Tibial nerve (tissue), 4 donors: ENCODE data around the gene RNF212. TPM values are rescaled to one million over a fixed set of nuclear protein-coding genes. Genes with fewer than 3 reads are reported as not detected.

Experiments used
- DNase-seq, 2 donors: peaks; one replicate each; pipeline ENCODE4 v3.0.0-alpha.2; 2019; ENCODE audit warnings: low spot score in 2 of 2
- H3K27ac ChIP-seq, 4 donors: fragments of 200-600 bp; sonication (generic) in 3 of 4; one replicate each; pipeline ENCODE4 v1.5.1; 2017 to 2019; ENCODE audit warnings: mild to moderate bottlenecking in 1 of 4
- H3K27me3 ChIP-seq, 2 donors: fragments of 200-600 bp; sonication (generic) in 1 of 2; one replicate each; pipeline versions ENCODE4 v1.5.1 to v1.6.0; 2017 to 2019
- H3K36me3 ChIP-seq, 3 donors: fragments of 200-600 bp; sonication (generic); one replicate each; pipeline ENCODE4 v1.5.1; 2018 to 2019
- H3K4me1 ChIP-seq, 4 donors: fragments of 200-600 bp; sonication (generic) in 3 of 4; one replicate each; pipeline ENCODE4 v1.5.1; 2017 to 2019
- H3K4me3 ChIP-seq, 4 donors: fragments of 200-600 bp; sonication (generic) in 3 of 4; one replicate each; pipeline ENCODE4 v1.5.1; 2017 to 2019; ENCODE audit warnings: mild to moderate bottlenecking in 1 of 4, moderate library complexity in 1 of 4
- H3K9me3 ChIP-seq, 4 donors: fragments of 200-600 bp; sonication (generic) in 3 of 4; one replicate each; pipeline ENCODE4 v1.5.1; 2017 to 2019
- EP300 ChIP-seq, 2 donors: sonication (generic); formaldehyde crosslinking; IDR thresholded peaks; one replicate each; pipeline ENCODE4 v1.6.1; 2017; ENCODE audit warnings: antibody characterized with exemption in 2 of 2, mild to moderate bottlenecking in 1 of 2
- POLR2A ChIP-seq, 2 donors: fragments of 450-650 bp; IDR thresholded peaks; one replicate each; pipeline ENCODE4 v1.6.1; 2017; ENCODE audit warnings: antibody characterized with exemption in 2 of 2, mild to moderate bottlenecking in 2 of 2, moderate library complexity in 2 of 2
- WGBS, 2 donors: methylation state at CpG; one replicate each; pipeline ENCODE4 v1.1.5; 2018; 5-methylcytosine and 5-hydroxymethylcytosine counted together
- total RNA-seq, 4 donors: library from RNA; depleted of rRNA; stranded (reverse); fragments of >200 nt; gene quantifications; one replicate each; pipeline ENCODE4 v1.1.0, GENCODE V29; 2016
- TF ChIP-seq, protein P1 (sequence below), 5 experiments: fragments of 200-600 bp in 3 of 5; fragments of 450-650 bp in 2 of 5; sonication (generic) in 3 of 5; IDR thresholded peaks; one replicate each; pipeline ENCODE4 v1.5.1; 2016 to 2019; ENCODE audit warnings: antibody characterized with exemption in 5 of 5, mild to moderate bottlenecking in 3 of 5, moderate library complexity in 2 of 5

Gene RNF212
- total RNA-seq, 4 donors from 2014 or later: 2.5 to 24.7 (median 9.8) TPM

DNA sequence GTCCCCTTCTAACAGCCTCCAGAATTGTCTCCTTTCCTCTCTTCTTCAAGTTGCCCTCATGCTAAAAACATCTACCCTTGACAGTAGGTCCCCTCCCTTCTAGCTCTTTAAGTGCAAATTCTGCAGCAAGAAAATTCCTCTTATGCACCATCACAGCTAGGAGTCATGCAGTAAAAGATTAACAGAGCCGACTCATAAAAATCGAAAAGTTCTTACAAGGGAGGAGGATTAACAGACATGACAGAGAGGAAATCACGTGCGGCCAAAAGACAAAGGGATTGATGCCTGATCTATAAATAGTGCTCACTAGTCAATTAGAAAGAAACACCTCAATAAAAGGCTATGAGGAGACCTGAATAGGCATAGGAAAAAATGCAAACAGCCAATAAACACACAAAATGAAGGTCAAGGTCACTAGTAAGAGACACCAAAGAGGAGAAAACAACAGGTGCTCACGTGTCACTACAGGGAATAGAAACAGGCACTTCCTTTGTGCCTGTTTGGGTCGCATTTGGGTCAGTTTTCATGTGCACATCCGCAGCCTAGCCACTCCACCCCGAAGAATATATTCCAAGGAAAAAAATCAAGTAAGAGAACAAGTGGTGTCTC is 3.4 kb downstream of the RNF212 start:
- H3K4me1 ChIP-seq: peaks cover 0 to 7% (median 0%) of the 10 kb centered on the region in 4 donors
- no peak for DNase-seq
- no peaks in the 10 kb centered on the region for H3K36me3 ChIP-seq
- no peak overlapping the region for H3K27ac ChIP-seq
- no peak overlapping the region for H3K4me3 ChIP-seq
- peaks cover 0 to 44% of the 10 kb centered on the region in 2 donors for H3K27me3 ChIP-seq
- no peaks in the 10 kb centered on the region for H3K9me3 ChIP-seq
- no peak for TF ChIP-seq EP300 (IDR thresholded peaks at IDR 0.05)
- TF ChIP-seq, protein P1, sequence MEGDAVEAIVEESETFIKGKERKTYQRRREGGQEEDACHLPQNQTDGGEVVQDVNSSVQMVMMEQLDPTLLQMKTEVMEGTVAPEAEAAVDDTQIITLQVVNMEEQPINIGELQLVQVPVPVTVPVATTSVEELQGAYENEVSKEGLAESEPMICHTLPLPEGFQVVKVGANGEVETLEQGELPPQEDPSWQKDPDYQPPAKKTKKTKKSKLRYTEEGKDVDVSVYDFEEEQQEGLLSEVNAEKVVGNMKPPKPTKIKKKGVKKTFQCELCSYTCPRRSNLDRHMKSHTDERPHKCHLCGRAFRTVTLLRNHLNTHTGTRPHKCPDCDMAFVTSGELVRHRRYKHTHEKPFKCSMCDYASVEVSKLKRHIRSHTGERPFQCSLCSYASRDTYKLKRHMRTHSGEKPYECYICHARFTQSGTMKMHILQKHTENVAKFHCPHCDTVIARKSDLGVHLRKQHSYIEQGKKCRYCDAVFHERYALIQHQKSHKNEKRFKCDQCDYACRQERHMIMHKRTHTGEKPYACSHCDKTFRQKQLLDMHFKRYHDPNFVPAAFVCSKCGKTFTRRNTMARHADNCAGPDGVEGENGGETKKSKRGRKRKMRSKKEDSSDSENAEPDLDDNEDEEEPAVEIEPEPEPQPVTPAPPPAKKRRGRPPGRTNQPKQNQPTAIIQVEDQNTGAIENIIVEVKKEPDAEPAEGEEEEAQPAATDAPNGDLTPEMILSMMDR (IDR thresholded peaks at IDR 0.05): no peak
- TF ChIP-seq POLR2A (IDR thresholded peaks at IDR 0.05): no peak
- 53 to 56% methylated on average over 8 of the region's 8 CpGs for WGBS, 2 donors

DNA sequence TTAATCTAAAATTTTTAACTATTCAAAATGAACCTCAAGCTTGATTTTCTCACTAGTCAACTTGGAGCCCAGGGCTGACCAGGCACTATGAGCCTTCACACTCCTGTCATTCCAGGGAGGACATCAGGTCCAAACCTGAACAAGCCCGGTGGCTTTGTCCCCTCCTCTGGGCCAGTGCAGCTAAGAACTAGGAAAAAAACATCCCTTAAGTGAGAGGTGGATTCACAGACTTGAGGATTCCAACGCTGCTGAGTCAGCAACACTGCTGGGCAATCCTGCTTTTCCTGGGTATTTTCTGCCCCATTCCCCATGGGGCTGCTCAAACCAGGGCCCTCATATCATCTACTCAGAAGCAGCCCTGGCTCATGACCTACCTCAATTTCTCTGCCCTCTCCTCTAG is 4.0 kb downstream of the RNF212 start:
- H3K27ac ChIP-seq: no peak overlapping the region
- DNase-seq: no peak
- H3K36me3 ChIP-seq: no peaks in the 10 kb centered on the region
- WGBS, 2 donors: 70 to 84% methylated on average over 2 of the region's 2 CpGs
- H3K9me3 ChIP-seq: no peaks in the 10 kb centered on the region
- no peak overlapping the region for H3K4me3 ChIP-seq
- peaks cover 0 to 7% (median 0%) of the 10 kb centered on the region in 4 donors for H3K4me1 ChIP-seq
- TF ChIP-seq POLR2A (IDR thresholded peaks at IDR 0.05) (no peak), EP300 (IDR thresholded peaks at IDR 0.05) (no peak)
- TF ChIP-seq, protein P1 (IDR thresholded peaks at IDR 0.05): no peak
- peaks cover 0 to 38% of the 10 kb centered on the region in 2 donors for H3K27me3 ChIP-seq

DNA sequence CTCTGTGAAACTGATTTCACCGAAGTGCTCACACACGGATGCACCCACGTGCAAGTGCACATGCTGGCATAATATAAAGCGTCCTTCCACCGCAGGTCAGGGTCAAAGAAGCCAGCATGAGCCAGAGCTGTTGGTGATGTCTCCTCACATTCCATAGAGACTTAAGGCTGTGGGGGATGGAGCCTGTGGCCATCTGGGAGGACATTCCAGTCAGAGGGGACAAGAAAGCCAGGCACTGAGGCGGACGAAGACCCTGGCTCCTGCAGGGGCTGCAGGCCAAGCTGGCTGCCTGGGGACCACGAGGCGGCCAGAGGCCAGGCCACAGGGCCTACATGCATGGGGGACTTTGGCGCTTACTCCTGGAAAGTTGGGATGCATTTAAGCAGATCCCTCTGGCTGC is 7.7 kb downstream of the RNF212 start:
- 34 to 48% methylated on average over 10 of the region's 10 CpGs for WGBS, 2 donors
- no peak overlapping the region for H3K4me3 ChIP-seq
- no peaks in the 10 kb centered on the region for H3K36me3 ChIP-seq
- H3K27me3 ChIP-seq: peaks cover 0 to 7% of the 10 kb centered on the region in 2 donors
- DNase-seq: no peak
- H3K9me3 ChIP-seq: no peaks in the 10 kb centered on the region
- H3K27ac ChIP-seq: no peak overlapping the region
- TF ChIP-seq, protein P1 (IDR thresholded peaks at IDR 0.05): no peak
- no peak for TF ChIP-seq POLR2A (IDR thresholded peaks at IDR 0.05)
- no peak for TF ChIP-seq EP300 (IDR thresholded peaks at IDR 0.05)
- no peaks in the 10 kb centered on the region for H3K4me1 ChIP-seq

DNA sequence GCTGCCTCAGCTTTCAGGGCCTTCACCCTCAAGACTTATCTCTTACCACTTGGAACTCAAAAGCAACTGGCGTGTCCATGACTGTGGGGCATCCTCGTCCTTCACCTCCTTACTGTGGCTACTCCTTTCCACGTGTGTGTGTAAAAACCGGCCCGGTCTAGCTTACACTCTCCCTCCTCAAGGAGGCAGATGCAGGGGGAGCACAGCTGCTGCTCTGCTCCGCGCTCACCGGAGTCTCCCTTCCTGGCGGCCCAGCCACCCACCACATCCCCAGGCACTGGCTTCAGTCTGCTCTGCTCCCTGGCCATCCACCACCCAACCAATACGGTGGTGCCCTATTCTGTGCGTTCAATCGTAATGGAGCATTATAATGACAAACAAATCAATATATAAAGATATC is 8.3 kb downstream of the RNF212 start:
- DNase-seq: no peak
- no peak overlapping the region for H3K27ac ChIP-seq
- H3K4me1 ChIP-seq: no peaks in the 10 kb centered on the region
- no peak overlapping the region for H3K4me3 ChIP-seq
- WGBS, 2 donors: 71 to 82% methylated on average over 12 of the region's 12 CpGs
- no peaks in the 10 kb centered on the region for H3K9me3 ChIP-seq
- H3K27me3 ChIP-seq: peaks cover 0 to 1% of the 10 kb centered on the region in 2 donors
- TF ChIP-seq EP300 (IDR thresholded peaks at IDR 0.05) (no peak), POLR2A (IDR thresholded peaks at IDR 0.05) (no peak)
- TF ChIP-seq, protein P1 (IDR thresholded peaks at IDR 0.05): no peak
- no peaks in the 10 kb centered on the region for H3K36me3 ChIP-seq

DNA sequence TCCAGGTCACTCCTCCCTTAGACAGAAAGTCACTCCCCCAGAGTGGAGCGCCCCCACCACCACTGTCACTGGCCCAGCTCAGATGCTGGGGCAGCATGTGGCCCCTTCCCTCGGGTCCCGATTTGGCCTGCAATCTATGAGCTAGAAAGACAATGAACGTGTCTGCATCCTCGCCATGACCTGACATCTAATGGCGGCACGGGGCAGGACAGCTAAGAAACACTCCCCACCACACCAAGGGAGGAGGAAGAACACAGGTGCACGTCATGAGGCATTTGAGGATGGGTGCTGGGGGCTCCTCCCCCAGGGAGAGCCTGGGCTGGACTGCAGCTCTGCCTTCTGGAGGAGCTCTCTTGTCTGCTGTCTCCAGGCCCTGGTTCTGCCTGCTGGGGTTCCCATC is 8.7 kb downstream of the RNF212 start:
- 84 to 91% methylated on average over 8 of the region's 8 CpGs for WGBS, 2 donors
- H3K27me3 ChIP-seq: no peaks in the 10 kb centered on the region

More for the DNA sequence above, 8.7 kb downstream of the RNF212 start:
- no peaks in the 10 kb centered on the region for H3K4me1 ChIP-seq
- no peaks in the 10 kb centered on the region for H3K36me3 ChIP-seq
- TF ChIP-seq, protein P1 (IDR thresholded peaks at IDR 0.05): no peak
- TF ChIP-seq POLR2A (IDR thresholded peaks at IDR 0.05): no peak
- no peak for TF ChIP-seq EP300 (IDR thresholded peaks at IDR 0.05)
- no peak for DNase-seq
- no peak overlapping the region for H3K27ac ChIP-seq
- H3K4me3 ChIP-seq: no peak overlapping the region
- no peaks in the 10 kb centered on the region for H3K9me3 ChIP-seq
